OCI-LY1 (cell line): ENCODE data around the gene MDM1.

ENCODE experiments used
- EZH2 ChIP-seq: fragments of 200-600 bp; sonication (generic), shearing (Covaris generic); IDR thresholded peaks from 2 replicates; pipeline ENCODE4 v1.8.0; 2017; ENCODE audit warnings: borderline replicate concordance, mixed run types, mild to moderate bottlenecking, antibody characterized with exemption, low read length, moderate library complexity, mixed read lengths
- TF ChIP-seq, protein P1 (sequence below): fragments of 200-600 bp; sonication (generic), shearing (Covaris generic); IDR thresholded peaks from 2 replicates; pipeline ENCODE4 v1.5.1; 2017; ENCODE audit warnings: mild to moderate bottlenecking, antibody characterized with exemption, low read length, moderate library complexity, mixed read lengths

DNA sequence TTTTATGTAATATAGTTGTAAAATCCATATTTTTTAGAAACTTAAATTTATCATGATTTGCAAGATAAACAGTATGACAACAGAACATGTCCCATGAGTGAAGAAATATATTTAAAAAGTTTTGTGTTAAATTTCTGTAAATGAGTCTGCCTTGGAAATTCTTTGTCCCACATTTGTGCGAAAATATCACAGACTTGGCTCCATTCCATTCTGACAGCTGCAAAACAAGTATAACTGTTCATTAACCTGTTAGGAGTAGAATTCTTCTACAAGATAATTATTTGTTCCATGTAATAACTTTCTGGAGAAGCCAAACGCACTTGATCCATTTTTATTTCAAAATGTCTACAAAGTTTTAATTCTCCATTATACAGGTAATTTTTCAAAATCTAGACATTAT is 37.9 kb downstream of the MDM1 start:
- TF ChIP-seq, protein P1, sequence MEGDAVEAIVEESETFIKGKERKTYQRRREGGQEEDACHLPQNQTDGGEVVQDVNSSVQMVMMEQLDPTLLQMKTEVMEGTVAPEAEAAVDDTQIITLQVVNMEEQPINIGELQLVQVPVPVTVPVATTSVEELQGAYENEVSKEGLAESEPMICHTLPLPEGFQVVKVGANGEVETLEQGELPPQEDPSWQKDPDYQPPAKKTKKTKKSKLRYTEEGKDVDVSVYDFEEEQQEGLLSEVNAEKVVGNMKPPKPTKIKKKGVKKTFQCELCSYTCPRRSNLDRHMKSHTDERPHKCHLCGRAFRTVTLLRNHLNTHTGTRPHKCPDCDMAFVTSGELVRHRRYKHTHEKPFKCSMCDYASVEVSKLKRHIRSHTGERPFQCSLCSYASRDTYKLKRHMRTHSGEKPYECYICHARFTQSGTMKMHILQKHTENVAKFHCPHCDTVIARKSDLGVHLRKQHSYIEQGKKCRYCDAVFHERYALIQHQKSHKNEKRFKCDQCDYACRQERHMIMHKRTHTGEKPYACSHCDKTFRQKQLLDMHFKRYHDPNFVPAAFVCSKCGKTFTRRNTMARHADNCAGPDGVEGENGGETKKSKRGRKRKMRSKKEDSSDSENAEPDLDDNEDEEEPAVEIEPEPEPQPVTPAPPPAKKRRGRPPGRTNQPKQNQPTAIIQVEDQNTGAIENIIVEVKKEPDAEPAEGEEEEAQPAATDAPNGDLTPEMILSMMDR = no peak
- no peak for TF ChIP-seq EZH2
